GM08714 (cell line): ENCODE data around the gene FOXRED1.
"Not testable (repeated sequence)": the region's sequence is repeated elsewhere in the genome, so short reads cannot be mapped to it uniquely, and the experiment has no call there.

ENCODE experiments used
- H3K4me3 ChIP-seq: fragments of 200-500 bp; sonication (Bioruptor generic); 2 replicates; pipeline ENCODE4 v1.5.1; 2014; ENCODE audit warnings: mild to moderate bottlenecking, low read length, inconsistent platforms
- ZNF274 ChIP-seq: IDR thresholded peaks from 2 replicates; pipeline ENCODE4 v1.6.1; 2012; ENCODE audit warnings: mild to moderate bottlenecking, low read depth, low read length

FOXRED1 gene

GRCh38 chr11:126268708-126269579 lies at the start of gene FOXRED1, which contains the start of gene SRPRA:
FOXRED1 (plus strand) TSS chr11:126269154; CDS start chr11:126269207, 53 bp downstream.
SRPRA (minus strand) TSS chr11:126268895; CDS start chr11:126268804, 91 bp downstream.
- H3K4me3 ChIP-seq, result peak within 1 kb of the TSS; percentile 98
- TF ChIP-seq ZNF274, result no peak

- H3K4me3 ChIP-seq, result no peak overlapping the region
- no peak for TF ChIP-seq ZNF274
Observed at GRCh38 chr11:126219547-126219946, 49.4 kb upstream of the FOXRED1 start.

DNA sequence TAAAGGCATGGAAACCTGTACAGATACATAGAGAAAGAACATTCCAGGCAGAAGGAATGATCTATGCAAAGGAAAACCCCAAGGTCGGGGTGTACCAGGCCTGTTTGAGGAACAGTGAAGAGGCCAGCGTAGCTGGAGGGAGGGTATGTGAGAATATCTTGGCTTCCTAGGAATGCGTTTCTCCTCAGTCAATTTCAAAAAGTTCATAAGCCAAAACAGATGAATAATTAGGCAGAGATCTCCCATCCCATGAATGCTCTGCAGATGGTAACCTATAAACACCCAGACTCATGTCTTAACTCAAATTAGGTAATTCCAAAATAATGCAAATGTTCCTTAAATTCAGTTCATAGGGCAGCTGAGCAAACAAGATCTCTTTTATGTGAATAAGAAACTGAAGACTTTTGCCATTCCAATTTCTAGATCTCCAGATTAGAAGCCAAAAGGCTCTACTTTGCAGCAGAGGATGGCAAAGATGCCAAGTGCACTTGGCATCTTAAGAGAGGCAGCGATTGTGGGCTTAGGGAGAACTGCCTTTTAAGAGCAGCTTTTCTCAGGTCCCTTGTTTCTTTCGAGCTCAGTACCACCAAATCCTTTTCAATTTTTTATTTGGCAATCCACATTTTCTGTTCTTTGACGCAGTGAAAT lies 44.2 kb upstream of the FOXRED1 start:
- no peak overlapping the region for H3K4me3 ChIP-seq
- TF ChIP-seq ZNF274, result no peak

DNA sequence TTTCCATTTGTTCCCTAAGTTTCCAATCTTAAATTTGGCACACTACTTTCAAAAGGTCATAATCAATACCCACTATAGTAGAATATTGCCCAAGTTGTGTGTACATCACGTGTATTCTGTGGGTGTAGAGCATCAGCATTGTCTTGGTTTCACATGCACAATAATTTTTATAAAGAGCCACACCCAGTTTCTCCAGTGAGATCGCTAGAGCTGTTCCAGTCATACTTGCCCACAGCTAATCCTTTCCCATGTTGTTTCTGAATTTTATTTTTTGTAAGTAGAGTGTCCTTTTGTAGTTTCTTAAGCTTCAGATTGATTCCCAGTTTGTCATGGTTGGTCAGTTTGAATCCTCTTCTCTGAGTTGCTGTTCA lies 43.7 kb upstream of the FOXRED1 start:
- no peak for TF ChIP-seq ZNF274
- no peak overlapping the region for H3K4me3 ChIP-seq

DNA sequence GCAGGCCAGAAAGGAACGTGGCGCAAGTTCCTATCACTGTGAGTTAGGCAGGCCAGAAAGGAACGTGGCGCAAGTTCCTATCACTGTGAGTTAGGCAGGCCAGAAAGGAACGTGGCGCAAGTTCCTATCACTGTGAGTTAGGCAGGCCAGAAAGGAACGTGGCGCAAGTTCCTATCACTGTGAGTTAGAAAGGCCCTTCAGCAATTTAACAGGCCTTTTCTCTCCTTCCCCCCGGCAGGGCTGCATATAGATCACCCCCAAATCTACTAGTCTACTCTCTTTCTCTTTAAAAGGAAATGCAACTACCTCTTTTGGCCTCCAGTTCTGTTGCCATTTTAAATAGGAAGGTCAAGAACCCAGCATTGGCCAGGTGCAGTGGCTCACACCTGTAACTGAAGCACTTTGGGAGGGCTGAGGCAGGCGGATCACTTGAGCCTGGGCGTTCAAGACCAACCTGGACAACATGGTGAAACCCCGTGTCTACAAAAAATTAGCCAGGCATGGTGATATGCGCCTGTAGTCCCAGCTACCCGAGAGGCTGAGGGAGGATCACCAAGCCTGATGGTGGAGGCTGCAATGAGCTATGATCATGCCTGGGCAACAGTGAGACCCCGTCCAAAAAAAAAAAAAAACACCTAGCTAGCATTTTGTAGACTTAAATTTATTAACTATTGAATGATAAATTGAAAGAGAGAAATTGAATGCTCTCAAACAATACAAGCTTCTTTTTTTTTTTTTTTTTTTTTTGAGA lies 42.4 kb upstream of the FOXRED1 start:
- TF ChIP-seq ZNF274, result no peak
- no peak overlapping the region for H3K4me3 ChIP-seq

GRCh38 chr11:126229858-126230540 lies 39.0 kb upstream of the FOXRED1 start:
- no peak overlapping the region for H3K4me3 ChIP-seq
- no peak for TF ChIP-seq ZNF274

DNA sequence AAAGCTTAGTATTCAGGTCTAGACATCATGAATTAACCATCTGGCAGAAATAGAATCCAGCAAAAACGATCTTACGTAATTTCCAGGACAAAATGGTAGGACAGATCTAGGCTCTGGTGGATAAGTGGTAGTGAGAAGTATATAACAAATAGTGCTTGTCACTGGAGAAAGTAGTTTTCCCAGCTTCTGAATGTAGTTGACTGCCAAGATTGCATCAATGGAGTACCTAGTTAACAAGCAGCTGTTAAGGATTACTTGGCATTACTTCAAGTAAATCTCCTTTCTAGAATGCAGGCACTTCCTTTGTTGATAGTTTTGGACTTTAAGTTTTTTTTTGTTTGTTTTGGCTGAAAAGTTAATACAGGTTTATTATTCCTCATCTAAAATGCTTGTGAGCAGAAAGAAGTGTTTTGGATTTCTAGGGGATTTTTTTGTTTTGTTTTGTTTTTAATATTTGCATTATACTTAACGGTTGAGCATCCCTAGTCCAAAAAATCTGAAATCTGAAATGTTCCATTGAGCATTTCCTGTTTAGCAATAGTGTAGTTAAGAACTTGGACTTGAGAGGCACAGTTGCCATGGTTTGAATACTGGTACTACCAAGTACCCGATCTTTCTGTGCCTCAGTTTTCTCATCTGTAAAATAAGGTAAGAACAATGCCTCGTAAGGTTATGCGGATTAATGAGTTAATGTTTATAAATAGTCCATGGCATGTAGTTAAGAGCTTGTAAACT lies 37.1 kb upstream of the FOXRED1 start:
- TF ChIP-seq ZNF274, result no peak
- no peak overlapping the region for H3K4me3 ChIP-seq

GRCh38 chr11:126232683-126233082 lies 36.3 kb upstream of the FOXRED1 start:
- H3K4me3 ChIP-seq, result no peak overlapping the region
- no peak for TF ChIP-seq ZNF274

GRCh38 chr11:126233391-126233790 lies 35.6 kb upstream of the FOXRED1 start:
- H3K4me3 ChIP-seq, result no peak overlapping the region
- TF ChIP-seq ZNF274, result no peak

GRCh38 chr11:126246636-126247035 lies 22.3 kb upstream of the FOXRED1 start:
- H3K4me3 ChIP-seq, result no peak overlapping the region
- TF ChIP-seq ZNF274, result no peak

DNA sequence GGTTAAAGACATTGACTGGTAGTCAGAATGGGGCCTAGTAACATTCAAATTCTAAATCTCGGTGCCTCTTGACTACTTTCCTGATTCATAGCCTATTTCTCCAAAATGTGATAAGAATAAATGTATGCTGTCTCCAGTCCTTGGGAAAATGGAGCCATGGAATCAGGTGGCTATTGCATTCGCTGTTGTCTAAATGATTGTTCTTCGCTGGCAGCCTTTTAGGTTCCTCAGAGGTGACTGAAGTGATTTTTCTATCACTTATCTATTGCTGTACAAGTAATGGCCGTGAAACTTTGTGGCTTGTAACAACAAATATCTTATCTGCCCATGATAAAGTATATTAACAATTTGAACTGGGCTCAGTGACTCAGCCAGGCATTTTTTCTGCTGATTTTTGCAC lies 15.7 kb upstream of the FOXRED1 start:
- no peak for TF ChIP-seq ZNF274
- no peak overlapping the region for H3K4me3 ChIP-seq

DNA sequence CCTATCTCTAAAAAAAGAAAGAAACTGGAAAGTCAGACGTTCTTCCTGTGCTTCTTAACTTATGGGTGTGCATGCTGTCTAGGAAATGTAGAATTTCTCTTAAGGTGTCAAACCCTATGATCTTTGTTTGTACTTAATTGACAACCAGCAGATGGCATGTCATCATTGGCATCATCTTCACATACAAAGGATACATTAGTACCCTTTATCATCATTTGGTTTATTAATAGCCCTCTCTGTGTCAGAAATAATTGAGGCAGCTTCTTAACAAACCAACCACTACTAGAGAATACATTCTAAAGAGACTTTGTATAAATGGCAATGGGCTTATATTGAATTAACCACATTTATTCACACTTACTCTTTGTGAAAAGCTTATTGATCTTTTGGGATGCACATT lies 14.1 kb upstream of the FOXRED1 start:
- TF ChIP-seq ZNF274, result no peak
- no peak overlapping the region for H3K4me3 ChIP-seq

- not testable (repeated sequence) for H3K4me3 ChIP-seq
Observed at GRCh38 chr11:126255507-126255906, 13.4 kb upstream of the FOXRED1 start.

DNA sequence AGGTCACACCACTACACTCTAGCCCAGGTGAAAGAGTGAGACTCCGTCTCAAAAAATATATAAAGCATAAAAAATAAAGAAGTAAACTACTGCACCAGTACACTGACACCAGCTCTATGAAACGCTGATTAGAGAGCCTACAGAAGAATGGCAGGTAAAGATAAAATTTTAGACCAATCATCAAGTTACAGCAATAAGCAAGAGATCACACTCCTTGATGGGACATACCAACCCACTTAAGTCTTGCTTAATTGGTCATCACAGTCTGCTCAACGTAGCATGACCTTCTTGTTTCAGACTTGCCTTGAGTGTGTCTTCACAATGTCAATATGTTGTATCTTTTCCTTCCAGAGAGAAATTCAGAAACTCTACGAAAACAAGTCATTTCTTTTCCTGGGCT lies 12.7 kb upstream of the FOXRED1 start:
- H3K4me3 ChIP-seq, result no peak overlapping the region
- no peak for TF ChIP-seq ZNF274
